IMR-90 (cell line): Measurements from ENCODE around the gene PMEPA1. TPM values are rescaled to one million over a fixed set of nuclear protein-coding genes. Genes with fewer than 3 reads are reported as not detected.

Experiments used
- ATAC-seq: fragments of 200-7000 bp; cut with Tn5 transposase; 2 replicates; pipeline ENCODE4 v1.9.1; 2020; ENCODE audit warnings: low read depth, mild to moderate bottlenecking, moderate library complexity
- BruUV-seq: library from RNA; stranded (reverse); fragments of 400-500 nt; replicated peaks from 2 replicates; lab custom pipeline; 2021; lab: Mats Ljungman, UMichigan
- CTCF ChIA-PET: fragments of 300-600 bp; formaldehyde crosslinking; extraction: SDS; loops from one replicate; lab custom pipeline; 2021; ENCODE audit warnings: antibody characterized with exemption; lab: Yijun Ruan, JAX
- POLR2A ChIA-PET: fragments of 300-600 bp; sonication (Branson Sonifier 250); formaldehyde crosslinking; loops from one replicate; lab custom pipeline; 2022; ENCODE audit warnings: antibody characterized with exemption; ENCODE audit not compliant: unreplicated experiment; lab: Charles Lee
- DNase-seq: peaks from one replicate; pipeline ENCODE4 v3.0.0; 2013
- H2AFZ ChIP-seq: replicated peaks from 2 replicates; pipeline ENCODE3; 2013; ENCODE audit warnings: low read length, mild to moderate bottlenecking; ENCODE audit not compliant: poor library complexity
- H2AK5ac ChIP-seq: 2 replicates; pipeline ENCODE4 v1.6.1; 2013; ENCODE audit warnings: low read depth, low read length, inconsistent platforms
- H2AK9ac ChIP-seq: replicated peaks from 2 replicates; pipeline ENCODE3; 2013; ENCODE audit warnings: mild to moderate bottlenecking, low read depth, low read length, moderate library complexity; ENCODE audit not compliant: poor library complexity
- H2BK120ac ChIP-seq: 2 replicates; pipeline ENCODE4 v1.6.1; 2013; ENCODE audit warnings: low read depth, low read length, inconsistent platforms
- H2BK15ac ChIP-seq: 3 replicates; pipeline ENCODE4 v1.6.1; 2013; ENCODE audit warnings: low read depth, low read length, inconsistent platforms
- H2BK20ac ChIP-seq: 2 replicates; pipeline ENCODE4 v1.6.1; 2013; ENCODE audit warnings: low read depth, mild to moderate bottlenecking, inconsistent platforms, low read length, moderate library complexity
- H2BK5ac ChIP-seq: 2 replicates; pipeline ENCODE4 v1.6.1; 2013; ENCODE audit warnings: mild to moderate bottlenecking, low read depth, low read length, inconsistent platforms; ENCODE audit not compliant: poor library complexity, severe bottlenecking
- H3K14ac ChIP-seq: replicated peaks from 2 replicates; pipeline ENCODE4 v1.6.1; 2013; ENCODE audit warnings: low read depth, low read length, inconsistent platforms
- H3K18ac ChIP-seq: 2 replicates; pipeline ENCODE4 v1.6.1; 2013; ENCODE audit warnings: low read depth, low read length, control low read depth
- H3K23ac ChIP-seq: 2 replicates; pipeline ENCODE4 v1.6.1; 2013; ENCODE audit warnings: low read depth, low read length, inconsistent platforms
- H3K27ac ChIP-seq: 2 replicates; pipeline ENCODE4 v1.5.1; 2013; ENCODE audit warnings: mild to moderate bottlenecking, control low read depth, low read length; ENCODE audit not compliant: insufficient read depth
- H3K27me3 ChIP-seq: 2 replicates; pipeline ENCODE4 v1.6.1; 2013; ENCODE audit warnings: low read length; ENCODE audit not compliant: control insufficient read depth, insufficient read depth
- H3K36me3 ChIP-seq: 2 replicates; pipeline ENCODE4 v1.6.1; 2013; ENCODE audit warnings: low read length, mixed read lengths; ENCODE audit not compliant: control insufficient read depth, insufficient read depth
- H3K4ac ChIP-seq: 2 replicates; pipeline ENCODE4 v1.6.1; 2013; ENCODE audit warnings: low read depth, low read length, inconsistent platforms
- H3K4me1 ChIP-seq: 2 replicates; pipeline ENCODE4 v1.6.1; 2013; ENCODE audit warnings: low read length, mixed read lengths; ENCODE audit not compliant: control insufficient read depth, insufficient read depth
- H3K4me2 ChIP-seq: 2 replicates; pipeline ENCODE4 v1.6.1; 2013; ENCODE audit warnings: low read depth, mild to moderate bottlenecking, control low read depth, low read length, moderate library complexity
- H3K4me3 ChIP-seq: 2 replicates; pipeline ENCODE4 v1.5.1; 2013; ENCODE audit warnings: low read depth, mild to moderate bottlenecking, control low read depth, low read length, moderate library complexity; ENCODE audit not compliant: insufficient read depth
- H3K56ac ChIP-seq: 2 replicates; pipeline ENCODE4 v1.6.1; 2013; ENCODE audit warnings: low read length, inconsistent platforms; ENCODE audit not compliant: insufficient read depth; ENCODE audit errors: extremely low read depth
- H3K79me1 ChIP-seq, 2 experiments: 2 replicates each; pipeline ENCODE4 v1.6.1; 2013; ENCODE audit warnings: low read length in 2 of 2, inconsistent platforms in 1 of 2, low read depth in 1 of 2
- H3K9ac ChIP-seq: 2 replicates; pipeline ENCODE4 v1.6.1; 2013; ENCODE audit warnings: low read depth, low read length, control low read depth
- H3K9me1 ChIP-seq: 2 replicates; pipeline ENCODE4 v1.6.1; 2013; ENCODE audit warnings: low read length, inconsistent platforms; ENCODE audit not compliant: insufficient read depth
- H3K9me3 ChIP-seq: 2 replicates; pipeline ENCODE4 v1.6.1; 2013; ENCODE audit warnings: low read length; ENCODE audit not compliant: control insufficient read depth, insufficient read depth
- H4K20me1 ChIP-seq: 2 replicates; pipeline ENCODE4 v1.6.1; 2013; ENCODE audit warnings: low read length, inconsistent platforms; ENCODE audit not compliant: insufficient read depth
- H4K5ac ChIP-seq: 2 replicates; pipeline ENCODE4 v1.6.1; 2013; ENCODE audit warnings: mild to moderate bottlenecking, low read depth, low read length, control low read depth
- H4K8ac ChIP-seq, 2 experiments: 2 replicates each; pipeline ENCODE4 v1.6.1; 2013; ENCODE audit warnings: low read depth in 2 of 2, low read length in 2 of 2, control low read depth in 1 of 2, inconsistent platforms in 1 of 2
- H4K91ac ChIP-seq: 2 replicates; pipeline ENCODE4 v1.6.1; 2013; ENCODE audit warnings: low read depth, low read length, inconsistent platforms; ENCODE audit not compliant: insufficient read depth
- MAFK ChIP-seq: IDR thresholded peaks from 2 replicates; pipeline ENCODE4 v1.6.1; 2012; ENCODE audit warnings: low read depth, low read length, improper control_type of control experiment
- MAZ ChIP-seq: IDR thresholded peaks from 2 replicates; pipeline ENCODE4 v1.6.1; 2012; ENCODE audit warnings: low read depth, mild to moderate bottlenecking, low read length, improper control_type of control experiment, moderate library complexity, borderline replicate concordance
- WGBS, 2 experiments: methylation state at CpG; one replicate each; pipeline versions ENCODE4 v1.1.5 to v1.1.7; 2013; ENCODE audit warnings: missing lambda C conversion rate in 2 of 2; ENCODE audit not compliant: insufficient read length in 1 of 2; ENCODE audit errors: extremely low coverage in 2 of 2; 5-methylcytosine and 5-hydroxymethylcytosine counted together
- dilution Hi-C: fragments of 300-500 bp; cut with HindIII; formaldehyde crosslinking; loops from one replicate; pipeline ENCODE4 v1.14.3; 2018; ENCODE audit warnings: low sequenced_read_pairs; ENCODE audit not compliant: unreplicated experiment
- in situ Hi-C: fragments of 300-500 bp; cut with MboI; formaldehyde crosslinking; loops from 3 replicates; pipeline ENCODE4 v1.14.3; 2019; ENCODE audit warnings: low sequenced_read_pairs, inconsistent platforms, mixed read lengths
- intact Hi-C: fragments of 100-400 bp; cut with micrococcal nuclease; formaldehyde crosslinking; loops from 2 replicates; pipeline ENCODE4 v1.10.0; 2022
- polyA plus RNA-seq, 3 experiments: library from polyadenylated mRNA; depleted of rRNA; stranded (reverse); fragments of >200 nt; gene quantifications; 2 replicates each; pipeline ENCODE4 v1.2.3, GENCODE V29; 2012; ENCODE audit warnings: low replicate concordance in 1 of 3
- total RNA-seq: library from RNA; depleted of rRNA; stranded (reverse); fragments of >200 nt; gene quantifications from 2 replicates; pipeline ENCODE4 v1.2.3, GENCODE V29; 2012

Gene PMEPA1
- total and polyA plus RNA-seq, 2 of the 4 experiments (the other 2 are of a cell fraction): 2.0 to 6.9 TPM

- Histone ChIP-seq H2BK15ac (no peak overlapping the region), H2BK5ac (no peak overlapping the region), H2AFZ (no peak overlapping the region), H2BK120ac (no peak overlapping the region), H3K56ac (no peak overlapping the region), H2AK5ac (no peak overlapping the region), H3K9me3 (no peaks in the 10 kb centered on the region), H3K4me1 (peaks cover 1% of the 10 kb centered on the region; the same call in 1 of the 2 replicates), H4K20me1 (peaks cover 51% of the 10 kb centered on the region), H3K4ac (no peak overlapping the region), H4K91ac (no peak overlapping the region), H2AK9ac (no peak overlapping the region), H3K23ac (no peak overlapping the region), H3K9ac (no peak overlapping the region), H3K36me3 (no peaks in the 10 kb centered on the region), H2BK20ac (no peak overlapping the region), H3K79me1 (peaks cover 24 to 34% of the 10 kb centered on the region in 2 experiments), H3K9me1 (no peaks in the 10 kb centered on the region; the same call in 1 of the 2 replicates), H3K18ac (no peak overlapping the region), H3K4me3 (no peak overlapping the region), H3K27me3 (no peaks in the 10 kb centered on the region), H4K8ac (no peak overlapping the region), H3K14ac (no peak overlapping the region), H3K27ac (no peak overlapping the region), H4K5ac (no peak overlapping the region), H3K4me2 (no peak overlapping the region)
- DNase-seq (no peak), ATAC-seq (no peak)
- TF ChIP-seq MAFK (peak; percentile 69), MAZ (no peak)
- POLR2A ChIA-PET: no interaction called here
- CTCF ChIA-PET: no interaction called here
- dilution Hi-C loops: no loop called here
- no TSS peak for BruUV-seq
- WGBS, 2 experiments: 71% methylated on average over 5 of the region's 10 CpGs; no CpG with 5 or more reads in 1 of the 2 experiments
- in situ Hi-C loops: no loop called here
- intact Hi-C loops: no loop called here
Measured at GRCh38 chr20:57671072-57671391, 38.8 kb downstream of the PMEPA1 start.
